ENCODE data around the gene CD14. TPM values are rescaled to one million over a fixed set of nuclear protein-coding genes. Genes with fewer than 3 reads are reported as not detected.

The CD14 gene
- total and polyA plus RNA-seq, 2 donors (not counting 3 experiments of a cell fraction or from before 2014, with no cell fraction given) = 0.33 to 3.7 TPM

- CTCF ChIA-PET = no interaction called here
Measured at GRCh38 chr5:140591747-140592372, 41.1 kb downstream of the CD14 start.

More at GRCh38 chr5:140591747-140592372, 41.1 kb downstream of the CD14 start:
- no TSS peak for BruUV-seq (replicated peaks)
- DNase-seq (ENCODE audit: low read depth, low spot score) (peak; percentile 17), FAIRE-seq (peak; percentile 62)
- Histone ChIP-seq H3K4me3 (replicated peaks in 1 of 3; ENCODE audit: insufficient read depth in 1 of 3, low read depth in 1 of 3, low read length in 3 of 3) (no peak overlapping the region), H3K4me1 (ENCODE audit: control insufficient read depth, extremely low read depth, insufficient read depth, low read length) (peaks cover 23% of the 10 kb centered on the region), H3K27ac (ENCODE audit: insufficient read depth, low read depth, low read length) (no peak overlapping the region), H3K4me2 (ENCODE audit: insufficient read depth, low read length) (no peak overlapping the region), H4K20me1 (replicated peaks; ENCODE audit: control insufficient read depth, extremely low read depth, insufficient read depth, low read length) (no peaks in the 10 kb centered on the region), H3K36me3 (ENCODE audit: control insufficient read depth in 2 of 2, extremely low read depth in 1 of 2, insufficient read depth in 2 of 2, low read length in 2 of 2) (no peaks in the 10 kb centered on the region), H3K9me3 (replicated peaks; ENCODE audit: control insufficient read depth, insufficient read depth, low read length) (no peaks in the 10 kb centered on the region), H3K27me3 (ENCODE audit: control insufficient read depth in 2 of 2, insufficient read depth in 2 of 2, low read length in 2 of 2) (no peaks in the 10 kb centered on the region), H2AFZ (ENCODE audit: low read depth, low read length) (peak overlapping the region; percentile 27), H3K79me2 (ENCODE audit: control insufficient read depth, insufficient read depth, low read length) (no peaks in the 10 kb centered on the region), H3K9ac (replicated peaks; ENCODE audit: extremely low read depth, insufficient read depth, low read length) (no peak overlapping the region), H3K9me1 (replicated peaks; ENCODE audit: control insufficient read depth, extremely low read depth, insufficient read depth, low read length) (no peaks in the 10 kb centered on the region)
- POLR2A ChIA-PET = no interaction called here
- intact Hi-C loops (cut with micrococcal nuclease) (no loop called here), dilution Hi-C loops (cut with MboI; ENCODE audit: extremely low pct_ligation_motif_present, low sequenced_read_pairs) (no loop called here)
- TF ChIP-seq POLR2A (IDR thresholded peaks at IDR 0.05; ENCODE audit: low read depth, low read length) (no peak), FOS (IDR thresholded peaks at IDR 0.05; ENCODE audit: borderline replicate concordance, insufficient read depth, low read length) (peak; percentile 69), EZH2 (IDR thresholded peaks at IDR 0.05; ENCODE audit: borderline replicate concordance, low read depth, low read length, severe bottlenecking) (no peak), JUN (IDR thresholded peaks at IDR 0.05; ENCODE audit: borderline replicate concordance, insufficient read depth, insufficient read length, low read depth) (peak; percentile 13), CTCF (IDR thresholded peaks at IDR 0.05; ENCODE audit: extremely low read depth in 1 of 2, insufficient read depth in 1 of 2, low read depth in 1 of 2, low read length in 2 of 2) (no peak), MYC (IDR thresholded peaks at IDR 0.05; ENCODE audit: low read depth, low read length) (no peak), POLR2AphosphoS5 (IDR thresholded peaks at IDR 0.05; ENCODE audit: insufficient read depth, low read depth, low read length) (no peak), GATA2 (IDR thresholded peaks at IDR 0.05; ENCODE audit: insufficient read depth, insufficient read length, low read depth, low read length) (no peak)
- TF ChIP-seq, protein P1, sequence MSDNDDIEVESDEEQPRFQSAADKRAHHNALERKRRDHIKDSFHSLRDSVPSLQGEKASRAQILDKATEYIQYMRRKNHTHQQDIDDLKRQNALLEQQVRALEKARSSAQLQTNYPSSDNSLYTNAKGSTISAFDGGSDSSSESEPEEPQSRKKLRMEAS (IDR thresholded peaks at IDR 0.05; ENCODE audit: insufficient read depth, insufficient read length) = no peak

All from endothelial cell of umbilical vein (primary cell).